Bone marrow (tissue), 2 donors: ENCODE data around the gene UPF2.

Experiments
- DNase-seq, 2 donors: peaks; one replicate each; lab custom pipeline; 2025; lab: John Stamatoyannopoulos, UW

Gene UPF2

GRCh38 chr10:11958956-11959355 lies 83.7 kb downstream of the UPF2 start:
- no peak for DNase-seq

GRCh38 chr10:11951695-11952094 lies 90.9 kb downstream of the UPF2 start:
- DNase-seq = no peak

DNA sequence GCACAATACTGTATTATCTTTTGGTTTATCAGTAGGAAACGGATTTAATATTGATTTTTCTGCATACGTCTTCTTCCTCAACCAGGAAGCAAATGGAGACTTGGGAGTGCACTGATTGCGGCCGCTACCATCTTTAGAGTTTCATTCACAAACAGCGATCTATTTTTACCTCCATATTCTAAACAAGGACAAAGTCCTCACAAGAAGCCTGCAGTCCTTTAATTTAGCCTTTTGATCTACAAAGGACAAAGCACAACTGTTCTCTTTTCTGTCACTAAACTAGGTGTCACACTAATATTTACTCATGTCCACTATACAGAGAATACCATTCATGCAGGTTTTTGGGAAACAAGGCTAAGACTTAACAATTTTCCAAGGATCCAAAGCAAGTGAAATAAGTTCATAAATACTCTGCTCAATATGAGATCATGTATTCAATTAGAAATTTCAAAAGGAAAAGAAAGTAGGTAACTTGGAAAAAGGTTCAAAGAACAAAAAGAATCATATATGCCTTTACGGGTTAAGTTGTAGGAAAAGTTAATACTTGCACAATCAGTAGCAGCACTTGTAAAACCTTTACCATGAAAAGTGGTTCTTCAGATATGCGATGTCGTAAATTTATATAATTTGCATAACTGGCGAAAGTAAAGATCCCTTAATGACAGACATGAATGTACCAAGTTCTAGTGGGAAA lies 92.1 kb downstream of the UPF2 start:
- DNase-seq = no peak

GRCh38 chr10:11949152-11949551 lies 93.5 kb downstream of the UPF2 start:
- no peak for DNase-seq

DNA sequence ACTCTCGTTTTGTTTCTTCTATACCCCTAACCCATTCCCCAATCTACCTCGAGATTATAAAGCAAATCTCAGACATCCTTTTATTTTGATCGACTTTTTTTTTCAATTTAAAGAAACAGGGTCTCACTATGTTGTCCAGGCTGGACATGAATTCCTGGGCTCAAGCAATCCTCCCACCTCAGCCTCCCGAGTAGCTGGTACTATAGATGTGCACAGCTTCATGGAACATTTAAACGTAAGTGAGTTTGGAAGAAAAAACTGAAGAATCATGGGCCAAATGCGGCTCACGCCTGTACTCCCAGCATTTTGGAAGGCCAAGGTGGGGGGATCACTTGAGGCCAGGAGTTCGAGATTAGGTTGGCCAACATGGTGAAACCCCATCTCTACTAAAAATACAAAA lies 96.0 kb downstream of the UPF2 start:
- no peak for DNase-seq

- DNase-seq = no peak
Measured at GRCh38 chr10:11936389-11937152, 106.0 kb downstream of the UPF2 start.

GRCh38 chr10:11934262-11934661 lies 108.3 kb downstream of the UPF2 start:
- no peak for DNase-seq

DNA sequence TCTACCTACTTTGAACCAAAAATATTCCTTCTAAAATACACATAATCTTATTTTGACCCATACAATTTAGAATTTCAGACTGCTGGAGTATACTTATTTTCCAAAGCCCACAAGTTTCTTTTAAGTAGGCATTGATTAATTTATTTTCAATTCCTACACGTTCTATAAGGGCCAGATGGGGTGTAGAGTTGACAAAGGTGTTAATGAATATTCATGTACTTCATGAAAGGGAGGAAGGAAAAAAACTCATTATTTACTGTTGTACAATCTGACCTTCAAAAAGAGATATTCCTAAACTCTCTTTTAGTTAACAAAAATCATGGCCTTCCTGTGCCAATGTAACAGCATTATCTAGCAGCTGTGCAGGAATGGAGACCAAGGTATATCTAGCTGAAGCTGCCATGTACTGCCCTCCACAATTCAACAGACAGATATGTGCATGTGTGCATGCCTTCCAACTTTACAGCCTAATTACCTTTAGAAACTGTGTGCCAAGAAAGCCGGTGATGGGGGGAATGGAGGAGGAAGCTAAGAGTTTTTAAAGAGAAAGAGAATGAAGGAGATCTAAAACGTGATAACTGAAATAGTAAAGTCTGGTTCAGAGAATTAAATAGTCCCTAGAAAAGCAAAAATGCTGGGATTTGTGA lies 108.9 kb downstream of the UPF2 start:
- DNase-seq = no peak

DNA sequence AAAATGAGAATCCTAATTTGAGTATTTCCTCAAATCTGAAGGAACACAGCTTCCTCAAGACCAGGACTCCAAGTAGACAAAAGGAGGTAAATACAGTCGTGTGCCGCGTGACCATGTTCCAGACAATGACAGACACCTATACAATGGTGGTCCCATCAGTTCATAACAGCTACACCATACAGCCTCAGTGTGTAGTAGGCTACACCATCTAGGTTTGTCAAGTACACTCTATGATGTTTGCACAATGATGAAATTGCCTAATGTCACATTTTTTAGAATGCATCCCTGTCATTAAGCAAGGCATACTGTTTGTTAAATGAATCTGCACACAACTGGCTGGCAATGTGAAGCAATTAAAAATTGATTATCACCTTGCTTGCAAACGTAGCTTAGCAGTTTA lies 111.6 kb downstream of the UPF2 start:
- DNase-seq = no peak

DNA sequence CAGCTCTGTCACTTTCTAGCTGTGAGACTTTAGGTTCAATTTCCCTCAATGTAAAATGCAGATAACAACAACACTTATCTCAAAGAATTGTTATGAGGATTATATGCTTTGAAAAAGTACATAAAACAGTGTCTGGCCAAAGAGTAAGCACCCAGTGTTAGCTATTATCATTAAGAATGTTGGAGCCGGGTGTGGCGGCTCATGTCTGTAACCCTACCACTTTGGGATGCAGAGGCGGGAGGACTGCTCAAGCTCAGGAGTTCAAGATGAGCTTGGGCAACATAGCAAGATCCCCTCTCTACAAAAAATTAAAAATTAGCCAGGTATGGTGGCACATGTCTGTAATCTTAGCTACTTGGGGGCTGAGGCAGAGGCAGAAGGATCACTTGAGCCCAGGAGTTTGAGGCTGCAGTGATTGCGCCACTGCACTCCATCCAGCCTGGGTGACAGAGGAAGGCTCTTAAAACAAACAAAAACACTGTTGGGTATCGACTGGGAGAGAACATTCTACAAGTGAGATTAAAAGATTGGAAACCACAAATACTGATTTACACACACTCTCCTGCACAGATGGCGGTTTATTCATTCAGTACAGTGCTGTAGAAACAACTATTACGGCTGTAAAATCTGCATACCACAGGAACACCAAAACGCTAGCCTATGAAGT lies 112.2 kb downstream of the UPF2 start:
- DNase-seq = no peak

DNA sequence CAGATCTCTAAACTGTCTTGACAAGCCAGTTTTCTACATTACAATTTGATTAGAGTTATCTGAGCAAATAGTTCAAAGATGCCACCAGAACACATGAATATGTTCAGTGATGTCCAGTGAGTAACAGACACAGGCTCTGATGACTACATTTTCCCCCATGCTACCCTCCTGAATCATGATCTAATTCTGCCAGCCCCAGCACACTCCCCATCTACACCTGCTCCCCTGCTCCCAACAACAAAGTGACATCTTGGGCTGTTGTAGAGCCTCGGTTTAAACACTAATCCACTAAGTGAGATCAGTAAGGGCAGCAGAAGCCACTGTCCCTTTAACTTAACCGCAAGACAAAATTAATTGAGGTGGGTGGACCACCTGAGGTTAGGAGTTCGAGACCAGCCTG lies 114.9 kb downstream of the UPF2 start:
- no peak for DNase-seq

GRCh38 chr10:11921800-11922392 lies 120.7 kb downstream of the UPF2 start:
- DNase-seq = peak in 1 of 2 donors; percentile 38

DNA sequence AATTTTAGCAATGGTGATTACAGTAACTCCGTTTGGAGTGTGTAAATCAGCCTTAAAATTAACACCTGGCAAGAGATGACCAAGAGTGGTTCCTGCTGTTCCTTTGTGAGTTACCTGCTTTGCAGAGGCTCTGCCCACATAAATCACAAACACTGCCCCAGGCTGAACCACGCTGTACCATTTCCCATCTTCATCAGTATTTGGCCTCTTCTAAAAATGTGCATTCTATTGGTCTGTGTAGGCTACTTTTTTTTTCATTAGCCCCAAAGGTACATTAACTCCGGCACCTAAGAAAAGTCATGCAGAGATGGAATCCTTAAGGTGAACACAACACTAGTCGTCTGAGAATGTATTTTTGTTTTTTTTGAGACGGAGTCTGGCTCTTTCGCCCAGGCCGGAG lies 123.3 kb downstream of the UPF2 start:
- DNase-seq = no peak

GRCh38 chr10:11918384-11918783 lies 124.2 kb downstream of the UPF2 start:
- DNase-seq = no peak

- no peak for DNase-seq
Measured at GRCh38 chr10:11913079-11913641, 129.4 kb downstream of the UPF2 start.

- DNase-seq = no peak
Measured at GRCh38 chr10:11910102-11910501, 132.5 kb downstream of the UPF2 start.

GRCh38 chr10:11909618-11910017 lies 133.0 kb downstream of the UPF2 start:
- DNase-seq = no peak

DNA sequence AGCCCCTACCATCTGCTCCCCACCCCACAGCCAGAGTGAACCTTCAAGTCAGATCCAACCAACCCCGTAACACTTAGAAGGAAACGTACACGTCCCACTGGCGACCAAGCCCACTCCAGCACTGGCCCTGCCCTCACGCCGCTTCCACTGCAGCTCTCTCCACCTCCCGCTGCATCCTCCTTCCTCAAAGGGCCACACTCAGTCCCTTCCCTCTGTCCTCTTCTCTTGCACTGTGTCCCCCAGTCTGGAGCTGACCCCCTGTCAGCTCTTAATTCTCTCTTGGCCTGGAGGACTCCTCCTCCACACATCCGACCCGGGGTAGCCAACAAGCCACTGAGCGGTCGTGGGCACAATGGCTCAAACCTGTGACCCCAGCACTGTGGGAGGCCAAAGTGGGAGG lies 133.6 kb downstream of the UPF2 start:
- DNase-seq = no peak

GRCh38 chr10:11908536-11908935 lies 134.1 kb downstream of the UPF2 start:
- DNase-seq = no peak

DNA sequence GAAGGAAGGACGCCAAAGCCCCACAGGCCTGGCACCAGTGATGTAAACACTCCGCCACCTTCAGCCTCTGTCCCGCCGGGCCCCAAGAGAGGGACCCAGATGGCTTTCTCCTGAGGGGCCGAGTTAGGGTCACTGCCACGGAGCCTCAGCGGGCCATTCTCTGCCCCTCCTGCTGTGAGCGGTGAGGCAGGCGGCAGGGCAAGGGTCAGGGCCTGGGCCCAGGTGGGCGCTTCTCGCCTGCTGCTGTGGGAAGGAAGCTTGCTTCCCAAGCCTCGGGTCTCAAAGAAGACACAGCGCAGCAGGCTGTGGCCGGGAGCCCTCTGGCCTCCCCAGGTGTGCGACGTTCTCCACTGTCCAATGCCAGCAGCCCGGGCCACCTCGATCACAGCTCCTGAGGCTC lies 134.7 kb downstream of the UPF2 start:
- DNase-seq = no peak

GRCh38 chr10:11906714-11907113 lies 135.9 kb downstream of the UPF2 start:
- DNase-seq = no peak

GRCh38 chr10:11902646-11903045 lies 140.0 kb downstream of the UPF2 start:
- no peak for DNase-seq
